Prostate gland (tissue), 2 donors: ENCODE data around the gene ZBED6.

Experiments
- CTCF ChIP-seq, 4 experiments: fragments of 200-600 bp in 2 of 4; fragments of 450-650 bp in 2 of 4; sonication (generic) in 2 of 4; IDR thresholded peaks; 1 replicate in 3 of 4; 2 replicates in 1 of 4; pipeline ENCODE4 v1.5.1; 2016 to 2019; ENCODE audit warnings: antibody characterized with exemption in 4 of 4, mild to moderate bottlenecking in 2 of 4, moderate library complexity in 2 of 4
- POLR2A ChIP-seq: fragments of 450-650 bp; IDR thresholded peaks from one replicate; pipeline ENCODE4 v1.6.1; 2016; ENCODE audit warnings: antibody characterized with exemption, mild to moderate bottlenecking
- POLR2AphosphoS5 ChIP-seq: sonication (generic); formaldehyde crosslinking; IDR thresholded peaks from one replicate; pipeline ENCODE4 v1.6.1; 2017; ENCODE audit warnings: antibody characterized with exemption

GRCh38 chr1:203799971-203800370, 4.5 kb downstream of the ZBED6 start:
- TF ChIP-seq POLR2A (no peak), CTCF (IDR thresholded peaks at IDR 0.05) (no peak), POLR2AphosphoS5 (no peak)
